HL-60 (cell line): ENCODE results near the gene HLA-DPA1.

Experiments
- GABPA ChIP-seq: IDR thresholded peaks from 2 replicates; pipeline ENCODE4 v1.6.1; 2012; ENCODE audit warnings: low read depth
- POLR2AphosphoS5 ChIP-seq: IDR thresholded peaks from 2 replicates; pipeline ENCODE4 v1.6.1; 2012; ENCODE audit warnings: low read depth
- TF ChIP-seq, protein P1 (sequence below): IDR thresholded peaks from one replicate; pipeline ENCODE4 v1.5.1; 2011; ENCODE audit warnings: low read length, control low read depth, inconsistent platforms; ENCODE audit not compliant: insufficient read depth
- TF ChIP-seq, protein P2 (sequence below): IDR thresholded peaks from 2 replicates; pipeline ENCODE4 v1.6.1; 2012; ENCODE audit warnings: low read depth; ENCODE audit not compliant: insufficient replicate concordance

DNA sequence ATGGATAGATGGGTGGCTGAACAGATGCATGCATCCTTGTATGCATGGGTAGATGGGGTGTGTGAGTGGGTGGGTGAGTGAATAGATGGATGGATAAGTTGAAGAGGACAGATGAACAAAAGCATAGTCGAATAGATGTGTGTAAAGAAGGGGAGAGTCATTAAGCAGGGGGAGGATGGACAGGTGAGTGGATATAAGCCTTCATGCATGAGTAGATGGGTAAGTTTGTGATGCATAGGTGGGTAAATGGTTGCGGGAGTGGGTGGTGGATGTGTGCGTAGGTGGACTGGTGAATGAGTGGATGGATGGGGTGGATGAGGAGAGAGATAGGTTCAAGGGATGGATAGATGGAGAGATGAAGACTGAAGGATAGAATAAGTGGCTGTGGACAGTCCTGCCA lies 31.9 kb upstream of the HLA-DPA1 start:
- TF ChIP-seq, protein P1, sequence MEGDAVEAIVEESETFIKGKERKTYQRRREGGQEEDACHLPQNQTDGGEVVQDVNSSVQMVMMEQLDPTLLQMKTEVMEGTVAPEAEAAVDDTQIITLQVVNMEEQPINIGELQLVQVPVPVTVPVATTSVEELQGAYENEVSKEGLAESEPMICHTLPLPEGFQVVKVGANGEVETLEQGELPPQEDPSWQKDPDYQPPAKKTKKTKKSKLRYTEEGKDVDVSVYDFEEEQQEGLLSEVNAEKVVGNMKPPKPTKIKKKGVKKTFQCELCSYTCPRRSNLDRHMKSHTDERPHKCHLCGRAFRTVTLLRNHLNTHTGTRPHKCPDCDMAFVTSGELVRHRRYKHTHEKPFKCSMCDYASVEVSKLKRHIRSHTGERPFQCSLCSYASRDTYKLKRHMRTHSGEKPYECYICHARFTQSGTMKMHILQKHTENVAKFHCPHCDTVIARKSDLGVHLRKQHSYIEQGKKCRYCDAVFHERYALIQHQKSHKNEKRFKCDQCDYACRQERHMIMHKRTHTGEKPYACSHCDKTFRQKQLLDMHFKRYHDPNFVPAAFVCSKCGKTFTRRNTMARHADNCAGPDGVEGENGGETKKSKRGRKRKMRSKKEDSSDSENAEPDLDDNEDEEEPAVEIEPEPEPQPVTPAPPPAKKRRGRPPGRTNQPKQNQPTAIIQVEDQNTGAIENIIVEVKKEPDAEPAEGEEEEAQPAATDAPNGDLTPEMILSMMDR = no peak
- TF ChIP-seq GABPA = no peak
- TF ChIP-seq POLR2AphosphoS5 = no peak
- TF ChIP-seq, protein P2, sequence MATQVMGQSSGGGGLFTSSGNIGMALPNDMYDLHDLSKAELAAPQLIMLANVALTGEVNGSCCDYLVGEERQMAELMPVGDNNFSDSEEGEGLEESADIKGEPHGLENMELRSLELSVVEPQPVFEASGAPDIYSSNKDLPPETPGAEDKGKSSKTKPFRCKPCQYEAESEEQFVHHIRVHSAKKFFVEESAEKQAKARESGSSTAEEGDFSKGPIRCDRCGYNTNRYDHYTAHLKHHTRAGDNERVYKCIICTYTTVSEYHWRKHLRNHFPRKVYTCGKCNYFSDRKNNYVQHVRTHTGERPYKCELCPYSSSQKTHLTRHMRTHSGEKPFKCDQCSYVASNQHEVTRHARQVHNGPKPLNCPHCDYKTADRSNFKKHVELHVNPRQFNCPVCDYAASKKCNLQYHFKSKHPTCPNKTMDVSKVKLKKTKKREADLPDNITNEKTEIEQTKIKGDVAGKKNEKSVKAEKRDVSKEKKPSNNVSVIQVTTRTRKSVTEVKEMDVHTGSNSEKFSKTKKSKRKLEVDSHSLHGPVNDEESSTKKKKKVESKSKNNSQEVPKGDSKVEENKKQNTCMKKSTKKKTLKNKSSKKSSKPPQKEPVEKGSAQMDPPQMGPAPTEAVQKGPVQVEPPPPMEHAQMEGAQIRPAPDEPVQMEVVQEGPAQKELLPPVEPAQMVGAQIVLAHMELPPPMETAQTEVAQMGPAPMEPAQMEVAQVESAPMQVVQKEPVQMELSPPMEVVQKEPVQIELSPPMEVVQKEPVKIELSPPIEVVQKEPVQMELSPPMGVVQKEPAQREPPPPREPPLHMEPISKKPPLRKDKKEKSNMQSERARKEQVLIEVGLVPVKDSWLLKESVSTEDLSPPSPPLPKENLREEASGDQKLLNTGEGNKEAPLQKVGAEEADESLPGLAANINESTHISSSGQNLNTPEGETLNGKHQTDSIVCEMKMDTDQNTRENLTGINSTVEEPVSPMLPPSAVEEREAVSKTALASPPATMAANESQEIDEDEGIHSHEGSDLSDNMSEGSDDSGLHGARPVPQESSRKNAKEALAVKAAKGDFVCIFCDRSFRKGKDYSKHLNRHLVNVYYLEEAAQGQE = no peak
